Astrocyte of the cerebellum (primary cell): Measurements from ENCODE around the gene CXCL12.

Source experiments
- DNase-seq: peaks from one replicate; pipeline ENCODE4 v3.0.0-alpha.2; 2011; ENCODE audit warnings: low read depth
- H3K4me3 ChIP-seq: 2 replicates; pipeline ENCODE4 v1.5.1; 2011; ENCODE audit warnings: mild to moderate bottlenecking, low read depth, low read length, moderate library complexity
- CTCF ChIP-seq: IDR thresholded peaks from 2 replicates; pipeline ENCODE4 v1.5.1; 2012; ENCODE audit warnings: low read length, low read depth, moderate library complexity, mild to moderate bottlenecking; ENCODE audit errors: missing control alignments
- in situ Hi-C: cut with HindIII; loops from 2 replicates; pipeline ENCODE4 v1.10.0; 2017; ENCODE audit warnings: low sequenced_read_pairs

The CXCL12 gene

GRCh38 chr10:44344727-44345126 lies 40.2 kb downstream of the CXCL12 start:
- TF ChIP-seq CTCF = no peak
- no peak for DNase-seq
- in situ Hi-C loops = no loop called here
- no peak overlapping the region for H3K4me3 ChIP-seq

- in situ Hi-C loops = no loop called here
- DNase-seq = no peak
- H3K4me3 ChIP-seq = no peak overlapping the region
- no peak for TF ChIP-seq CTCF
Measured at GRCh38 chr10:44343843-44344242, 41.1 kb downstream of the CXCL12 start.

GRCh38 chr10:44341886-44342285 lies 43.0 kb downstream of the CXCL12 start:
- no peak overlapping the region for H3K4me3 ChIP-seq
- no peak for DNase-seq
- TF ChIP-seq CTCF = no peak
- in situ Hi-C loops = no loop called here

- TF ChIP-seq CTCF = no peak
- no peak for DNase-seq
- in situ Hi-C loops = no loop called here
- no peak overlapping the region for H3K4me3 ChIP-seq
Measured at GRCh38 chr10:44340557-44340956, 44.3 kb downstream of the CXCL12 start.

GRCh38 chr10:44339218-44339617 lies 45.7 kb downstream of the CXCL12 start:
- no peak for TF ChIP-seq CTCF
- in situ Hi-C loops = no loop called here
- DNase-seq = no peak
- no peak overlapping the region for H3K4me3 ChIP-seq

GRCh38 chr10:44337081-44337480 lies 47.8 kb downstream of the CXCL12 start:
- no peak overlapping the region for H3K4me3 ChIP-seq
- no peak for DNase-seq
- in situ Hi-C loops = no loop called here

More at GRCh38 chr10:44337081-44337480, 47.8 kb downstream of the CXCL12 start:
- TF ChIP-seq CTCF = no peak
